ENCODE measurements around the gene ZNF335.

DNA sequence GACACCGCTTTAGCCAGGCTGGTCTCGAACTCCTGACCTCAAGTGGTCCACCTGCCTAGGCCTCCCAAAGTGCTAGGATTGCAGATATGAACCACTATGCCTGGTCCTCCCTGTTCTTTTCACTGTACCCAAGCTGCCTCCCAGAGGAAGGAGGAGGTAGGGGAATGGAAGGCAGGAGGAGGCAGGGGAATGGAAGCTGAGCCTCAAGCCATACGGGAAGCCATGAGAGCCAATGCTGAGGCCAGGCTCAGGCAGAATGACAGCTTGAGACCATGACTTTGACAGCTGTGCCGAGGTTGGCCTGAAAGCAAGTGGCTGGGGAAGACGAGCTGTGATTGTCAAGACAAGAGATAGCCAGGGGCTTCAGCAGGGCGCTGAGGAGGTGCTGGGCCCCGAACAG is 13.6 kb upstream of the ZNF335 start:
- TF ChIP-seq, protein P1, sequence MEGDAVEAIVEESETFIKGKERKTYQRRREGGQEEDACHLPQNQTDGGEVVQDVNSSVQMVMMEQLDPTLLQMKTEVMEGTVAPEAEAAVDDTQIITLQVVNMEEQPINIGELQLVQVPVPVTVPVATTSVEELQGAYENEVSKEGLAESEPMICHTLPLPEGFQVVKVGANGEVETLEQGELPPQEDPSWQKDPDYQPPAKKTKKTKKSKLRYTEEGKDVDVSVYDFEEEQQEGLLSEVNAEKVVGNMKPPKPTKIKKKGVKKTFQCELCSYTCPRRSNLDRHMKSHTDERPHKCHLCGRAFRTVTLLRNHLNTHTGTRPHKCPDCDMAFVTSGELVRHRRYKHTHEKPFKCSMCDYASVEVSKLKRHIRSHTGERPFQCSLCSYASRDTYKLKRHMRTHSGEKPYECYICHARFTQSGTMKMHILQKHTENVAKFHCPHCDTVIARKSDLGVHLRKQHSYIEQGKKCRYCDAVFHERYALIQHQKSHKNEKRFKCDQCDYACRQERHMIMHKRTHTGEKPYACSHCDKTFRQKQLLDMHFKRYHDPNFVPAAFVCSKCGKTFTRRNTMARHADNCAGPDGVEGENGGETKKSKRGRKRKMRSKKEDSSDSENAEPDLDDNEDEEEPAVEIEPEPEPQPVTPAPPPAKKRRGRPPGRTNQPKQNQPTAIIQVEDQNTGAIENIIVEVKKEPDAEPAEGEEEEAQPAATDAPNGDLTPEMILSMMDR (IDR thresholded peaks at IDR 0.05): no peak
- no peak for TF ChIP-seq POLR2A (IDR thresholded peaks at IDR 0.05)
- no peak for TF ChIP-seq POLR2AphosphoS5 (IDR thresholded peaks at IDR 0.05)
